ENCODE results near the gene PTGR2. TPM values are rescaled to one million over a fixed set of nuclear protein-coding genes. Genes with fewer than 3 reads are reported as not detected.
"Not testable (repeated sequence)": the region's sequence is repeated elsewhere in the genome, so short reads cannot be mapped to it uniquely, and the experiment has no call there.

Gene PTGR2
- total RNA-seq, 1 donor from 2014 or later = 3.6 TPM

GRCh38 chr14:73829526-73830431 is 21.9 kb upstream of the PTGR2 start:
- no peak for DNase-seq (ENCODE audit: low spot score)
- Mint-ChIP-seq H3K4me3 (ENCODE audit: unreplicated experiment) (no peak overlapping the region), H3K36me3 (ENCODE audit: low read depth, unreplicated experiment) (no peaks in the 10 kb centered on the region)

DNA sequence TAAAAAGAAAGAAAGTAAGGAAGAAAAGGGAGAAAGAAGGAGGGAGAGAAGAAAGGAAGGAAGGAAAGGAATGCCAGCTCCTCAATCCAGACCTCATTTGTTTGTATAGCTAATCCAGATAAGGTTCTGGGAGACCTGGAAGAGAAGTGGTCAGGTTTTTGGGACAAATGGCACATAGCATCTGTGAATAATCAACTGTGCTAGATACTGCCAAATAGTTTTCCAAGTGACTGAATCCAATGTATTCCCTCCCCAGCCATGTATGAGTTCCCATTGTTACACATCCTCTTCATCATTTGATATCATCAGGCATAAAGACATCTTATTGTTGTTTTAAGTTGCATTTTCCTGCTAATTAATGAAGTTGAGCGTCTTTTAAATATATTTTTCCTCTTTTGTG is 18.6 kb upstream of the PTGR2 start:
- peaks cover 6% of the 10 kb centered on the region for H3K4me1 Mint-ChIP-seq (ENCODE audit: unreplicated experiment)
- H3K4me3 Mint-ChIP-seq (ENCODE audit: unreplicated experiment) = no peak overlapping the region
- no peak for DNase-seq (ENCODE audit: low spot score)
- H3K36me3 Mint-ChIP-seq (ENCODE audit: low read depth, unreplicated experiment) = no peaks in the 10 kb centered on the region
- H3K27me3 Mint-ChIP-seq (ENCODE audit: unreplicated experiment) = no peaks in the 10 kb centered on the region
- no peak for TF ChIP-seq CTCF (IDR thresholded peaks at IDR 0.05; ENCODE audit: unreplicated experiment)
- no peaks in the 10 kb centered on the region for H3K9me3 Mint-ChIP-seq (ENCODE audit: unreplicated experiment)
- no peak overlapping the region for H3K27ac Mint-ChIP-seq (ENCODE audit: unreplicated experiment)

More at GRCh38 chr14:73829526-73830431, 21.9 kb upstream of the PTGR2 start:
- Mint-ChIP-seq H3K9me3 (ENCODE audit: unreplicated experiment) (no peaks in the 10 kb centered on the region), H3K27ac (ENCODE audit: unreplicated experiment) (no peak overlapping the region), H3K4me1 (ENCODE audit: unreplicated experiment) (peaks cover 6% of the 10 kb centered on the region), H3K27me3 (ENCODE audit: unreplicated experiment) (no peaks in the 10 kb centered on the region)
- no peak for TF ChIP-seq CTCF (IDR thresholded peaks at IDR 0.05; ENCODE audit: unreplicated experiment)

DNA sequence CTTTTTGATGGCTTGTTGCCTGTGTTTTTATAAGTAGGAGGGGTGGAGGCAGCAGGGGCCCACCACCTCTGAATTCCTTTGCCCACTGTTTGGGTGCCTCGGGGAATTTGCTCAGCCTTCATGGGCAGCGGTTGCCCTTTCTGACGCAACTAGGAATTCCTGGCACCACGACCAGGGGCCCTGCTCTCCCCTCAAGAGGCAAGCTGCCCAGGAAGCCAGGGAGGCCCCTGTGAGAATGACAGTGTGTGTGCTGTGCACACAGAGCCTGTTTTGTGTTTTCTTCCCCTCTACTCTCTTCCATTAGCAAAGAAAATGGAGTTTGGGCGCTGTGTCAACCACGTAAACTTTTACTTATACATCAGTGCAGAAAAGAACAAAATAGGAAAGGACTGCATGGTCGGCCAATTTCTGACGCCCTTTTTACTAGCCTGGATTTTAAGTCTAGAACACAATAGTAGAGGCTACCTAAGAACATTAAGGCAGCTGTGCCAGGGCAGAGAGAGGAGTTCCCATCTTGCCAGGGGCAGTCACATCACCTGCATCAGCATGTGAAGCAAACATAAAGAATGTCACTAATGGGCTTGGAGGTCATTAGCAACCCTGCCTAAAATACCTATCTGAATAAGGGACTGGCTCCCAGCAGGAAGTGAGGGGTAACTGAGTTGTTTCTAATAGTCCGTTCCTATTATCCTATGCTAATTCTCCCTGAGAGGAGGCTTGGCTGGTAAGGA is 17.9 kb upstream of the PTGR2 start:
- H3K9me3 Mint-ChIP-seq (ENCODE audit: unreplicated experiment) = no peaks in the 10 kb centered on the region
- no peak overlapping the region for H3K4me3 Mint-ChIP-seq (ENCODE audit: unreplicated experiment)
- H3K36me3 Mint-ChIP-seq (ENCODE audit: low read depth, unreplicated experiment) = no peaks in the 10 kb centered on the region
- no peak for DNase-seq (ENCODE audit: low spot score)
- H3K27ac Mint-ChIP-seq (ENCODE audit: unreplicated experiment) = no peak overlapping the region
- H3K27me3 Mint-ChIP-seq (ENCODE audit: unreplicated experiment) = peaks cover 2% of the 10 kb centered on the region
- no peak for TF ChIP-seq CTCF (IDR thresholded peaks at IDR 0.05; ENCODE audit: unreplicated experiment)
- H3K4me1 Mint-ChIP-seq (ENCODE audit: unreplicated experiment) = peaks cover 8% of the 10 kb centered on the region

GRCh38 chr14:73834261-73834625 is 17.4 kb upstream of the PTGR2 start:
- TF ChIP-seq CTCF (IDR thresholded peaks at IDR 0.05; ENCODE audit: unreplicated experiment) = no peak
- H3K9me3 Mint-ChIP-seq (ENCODE audit: unreplicated experiment) = no peaks in the 10 kb centered on the region
- peaks cover 2% of the 10 kb centered on the region for H3K27me3 Mint-ChIP-seq (ENCODE audit: unreplicated experiment)
- H3K27ac Mint-ChIP-seq (ENCODE audit: unreplicated experiment) = no peak overlapping the region
- H3K36me3 Mint-ChIP-seq (ENCODE audit: low read depth, unreplicated experiment) = no peaks in the 10 kb centered on the region
- H3K4me3 Mint-ChIP-seq (ENCODE audit: unreplicated experiment) = no peak overlapping the region
- no peak for DNase-seq (ENCODE audit: low spot score)
- H3K4me1 Mint-ChIP-seq (ENCODE audit: unreplicated experiment) = peaks cover 12% of the 10 kb centered on the region

- H3K36me3 Mint-ChIP-seq (ENCODE audit: low read depth, unreplicated experiment); DNase-seq (ENCODE audit: low spot score); H3K27me3 Mint-ChIP-seq (ENCODE audit: unreplicated experiment); H3K9me3 Mint-ChIP-seq (ENCODE audit: unreplicated experiment); H3K4me1 Mint-ChIP-seq (ENCODE audit: unreplicated experiment); H3K27ac Mint-ChIP-seq (ENCODE audit: unreplicated experiment): not testable (repeated sequence)
- peak overlapping the region; percentile 25 for H3K4me3 Mint-ChIP-seq (ENCODE audit: unreplicated experiment)
These were observed 13.2 kb upstream of the PTGR2 start for GRCh38 chr14:73838293-73839034.
